ENCODE data around the gene PGLYRP4.
"Not testable (repeated sequence)": the region's sequence is repeated elsewhere in the genome, so short reads cannot be mapped to it uniquely, and the experiment has no call there.

PGLYRP4 gene

GRCh38 chr1:153336650-153337049 is 12.0 kb downstream of the PGLYRP4 start:
- DNase-seq: no peak

- DNase-seq: no peak
Observed at GRCh38 chr1:153333902-153334301, 14.7 kb downstream of the PGLYRP4 start.

- DNase-seq: no peak
Observed at GRCh38 chr1:153324912-153325311, 23.7 kb downstream of the PGLYRP4 start.

- DNase-seq: no peak
Observed at GRCh38 chr1:153322568-153322967, 26.1 kb downstream of the PGLYRP4 start.

- DNase-seq: not testable (repeated sequence)
Observed at GRCh38 chr1:153318145-153318544, 30.5 kb downstream of the PGLYRP4 start.

- DNase-seq: not testable (repeated sequence)
Observed at GRCh38 chr1:153316013-153316412, 32.6 kb downstream of the PGLYRP4 start.

GRCh38 chr1:153314388-153314787 is 34.3 kb downstream of the PGLYRP4 start:
- not testable (repeated sequence) for DNase-seq

- no peak for DNase-seq
Observed at GRCh38 chr1:153313288-153313687, 35.4 kb downstream of the PGLYRP4 start.

- DNase-seq: peak; percentile 15
Observed at GRCh38 chr1:153312570-153313186, 36.0 kb downstream of the PGLYRP4 start, which contains the start of gene PGLYRP3. PGLYRP3 (minus strand) TSS chr1:153312952; CDS start chr1:153310665, 2,287 bp downstream.

GRCh38 chr1:153310526-153310925 is 38.1 kb downstream of the PGLYRP4 start:
- DNase-seq: no peak

- DNase-seq: no peak
Observed at GRCh38 chr1:153309441-153309840, 39.2 kb downstream of the PGLYRP4 start.

GRCh38 chr1:153308540-153308939 is 40.1 kb downstream of the PGLYRP4 start:
- DNase-seq: no peak

- no peak for DNase-seq
Observed at GRCh38 chr1:153307221-153307600, 41.4 kb downstream of the PGLYRP4 start.

GRCh38 chr1:153306303-153307220 is 42.1 kb downstream of the PGLYRP4 start:
- DNase-seq: no peak

GRCh38 chr1:153305682-153306081 is 43.0 kb downstream of the PGLYRP4 start:
- DNase-seq: no peak

GRCh38 chr1:153302308-153302707 is 46.3 kb downstream of the PGLYRP4 start:
- DNase-seq: no peak

GRCh38 chr1:153293851-153294250 is 54.8 kb downstream of the PGLYRP4 start:
- DNase-seq: no peak

- no peak for DNase-seq
Observed at GRCh38 chr1:153293480-153293775, 55.2 kb downstream of the PGLYRP4 start.

GRCh38 chr1:153292740-153293479 is 55.7 kb downstream of the PGLYRP4 start:
- no peak for DNase-seq

GRCh38 chr1:153292185-153292584 is 56.5 kb downstream of the PGLYRP4 start:
- no peak for DNase-seq

- no peak for DNase-seq
Observed at GRCh38 chr1:153291514-153291913, 57.1 kb downstream of the PGLYRP4 start.

GRCh38 chr1:153288634-153289275 is 59.9 kb downstream of the PGLYRP4 start:
- no peak for DNase-seq
